C4-2B (cell line): ENCODE data around the gene BLCAP.

Experiments
- CTCF ChIP-seq: fragments of 450-650 bp; conservative IDR thresholded peaks from 2 replicates; pipeline ENCODE4 v1.5.1; 2017; ENCODE audit warnings: mild to moderate bottlenecking
- ZFX ChIP-seq: fragments of 450-650 bp; IDR thresholded peaks from 2 replicates; pipeline ENCODE4 v1.6.1; 2017

- TF ChIP-seq CTCF (no peak), ZFX (no peak)
Measured at GRCh38 chr20:37545516-37545915, 17.8 kb upstream of the BLCAP start.
